Activated naive CD4-positive, alpha-beta T cell treated with anti-CD3 and anti-CD28 coated beads, Interleukin-2, amount 50 U/mL, for 16 hours (primary cell): ENCODE results near the gene YIPF5.

ENCODE experiments used
- DNase-seq: peaks from one replicate; pipeline ENCODE4 v3.0.0-alpha.2; 2020

YIPF5 gene

GRCh38 chr5:144121577-144121976 is 48.9 kb downstream of the YIPF5 start:
- DNase-seq = no peak

DNA sequence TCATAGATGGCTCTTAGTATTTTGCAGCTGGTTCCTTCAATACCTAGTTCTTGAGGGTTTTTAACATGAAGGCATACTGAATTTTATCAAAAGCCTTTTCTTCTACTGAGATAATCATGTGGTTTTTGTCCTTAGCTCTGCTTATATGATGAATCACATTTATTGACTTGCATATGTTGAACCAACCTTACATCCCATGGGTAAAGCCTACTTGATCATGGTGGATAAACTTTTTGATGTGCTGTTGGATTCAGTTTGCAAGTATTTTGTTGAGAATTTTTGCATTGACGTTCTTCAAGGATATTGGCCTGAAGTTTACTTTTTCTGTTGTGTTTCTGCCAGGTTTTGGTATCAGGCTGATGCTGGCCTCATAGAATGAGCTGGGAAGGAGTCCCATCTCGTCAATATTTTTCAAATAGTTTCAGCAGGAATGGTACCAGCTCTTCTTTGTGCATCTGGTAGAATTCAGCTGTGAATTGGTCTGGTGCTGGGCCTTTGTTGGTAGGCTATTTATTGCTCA is 49.7 kb downstream of the YIPF5 start:
- DNase-seq = no peak

DNA sequence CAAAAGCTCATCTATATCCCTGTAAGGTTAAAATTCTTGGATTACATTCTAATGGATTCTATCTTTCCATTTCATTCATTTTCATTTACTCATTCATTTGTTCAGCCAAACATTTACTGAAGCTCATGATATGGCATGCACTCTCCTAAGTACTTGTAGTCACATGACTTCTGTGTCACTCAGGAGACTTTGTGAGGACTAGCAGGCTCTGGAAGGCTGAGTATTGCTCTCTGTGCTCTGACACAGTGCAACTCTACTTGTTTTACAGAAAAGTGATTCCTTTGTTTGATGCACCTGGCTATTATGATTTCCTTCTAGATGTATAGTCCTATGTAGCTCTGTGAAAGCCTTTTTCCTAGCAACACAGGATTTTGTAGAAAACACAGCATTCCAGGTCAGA is 53.0 kb downstream of the YIPF5 start:
- no peak for DNase-seq

GRCh38 chr5:144114571-144114970 is 55.9 kb downstream of the YIPF5 start:
- DNase-seq = no peak
